ENCODE measurements around the gene CCL2. TPM values are rescaled to one million over a fixed set of nuclear protein-coding genes. Genes with fewer than 3 reads are reported as not detected.

Gene CCL2
- total RNA-seq, 1 donor from 2014 or later, result 8.7 TPM

GRCh38 chr17:34241062-34241461, 14.0 kb upstream of the CCL2 start:
- no peak for DNase-seq

GRCh38 chr17:34242587-34243363, 12.3 kb upstream of the CCL2 start:
- no peak for DNase-seq

GRCh38 chr17:34243364-34244320, 11.4 kb upstream of the CCL2 start:
- no peak for DNase-seq

GRCh38 chr17:34245351-34245905, 9.7 kb upstream of the CCL2 start:
- DNase-seq, result no peak

GRCh38 chr17:34246446-34246845, 8.6 kb upstream of the CCL2 start:
- no peak for DNase-seq

GRCh38 chr17:34246881-34247280, 8.2 kb upstream of the CCL2 start:
- no peak for DNase-seq

GRCh38 chr17:34248511-34249024, 6.5 kb upstream of the CCL2 start:
- DNase-seq, result no peak

- DNase-seq, result no peak
These were observed 6.0 kb upstream of the CCL2 start for GRCh38 chr17:34249061-34249460.

- no peak for DNase-seq
These were observed 5.6 kb upstream of the CCL2 start for GRCh38 chr17:34249478-34249877.

GRCh38 chr17:34251186-34251585, 3.9 kb upstream of the CCL2 start:
- DNase-seq, result no peak

GRCh38 chr17:34252095-34252443, 3.0 kb upstream of the CCL2 start:
- DNase-seq, result peak; percentile 18

- peak; percentile 71 for DNase-seq
These were observed 2.5 kb upstream of the CCL2 start for GRCh38 chr17:34252444-34253138.

GRCh38 chr17:34253139-34253525, 2.0 kb upstream of the CCL2 start:
- DNase-seq, result no peak

GRCh38 chr17:34254146-34254545, 939 bp upstream of the CCL2 start:
- no peak for DNase-seq

GRCh38 chr17:34255381-34255732, 272 bp downstream of the CCL2 start:
- no peak for DNase-seq

GRCh38 chr17:34255841-34256240, 756 bp downstream of the CCL2 start:
- no peak for DNase-seq

- DNase-seq, result no peak
These were observed 2.4 kb downstream of the CCL2 start for GRCh38 chr17:34257299-34257985.

- no peak for DNase-seq
These were observed 2.9 kb downstream of the CCL2 start for GRCh38 chr17:34257986-34258326.

- DNase-seq, result no peak
These were observed 4.1 kb downstream of the CCL2 start for GRCh38 chr17:34259146-34259545.

- no peak for DNase-seq
These were observed 5.8 kb downstream of the CCL2 start for GRCh38 chr17:34260861-34261260.

- no peak for DNase-seq
These were observed 6.7 kb downstream of the CCL2 start for GRCh38 chr17:34261568-34262337.
